Pancreas (tissue), 10 donors: Measurements from ENCODE around the gene WHRN. TPM values are rescaled to one million over a fixed set of nuclear protein-coding genes. Genes with fewer than 3 reads are reported as not detected.

Experiments
- ATAC-seq, 4 donors: fragments of 200-7000 bp; cut with Tn5 transposase; one replicate each; pipeline versions ENCODE4 v1.8.0 to v1.9.1; 2020; ENCODE audit warnings: mild to moderate bottlenecking in 4 of 4, moderate library complexity in 4 of 4
- DNase-seq, 6 donors: peaks; one replicate each; pipeline ENCODE4 v3.0.0-alpha.2; 2020
- FAIRE-seq: peaks from 2 replicates; lab custom pipeline; 2012; peaks lifted over from hg19 to GRCh38; lab: Jason Lieb, UNC
- H3K27ac ChIP-seq, 4 donors: fragments of 200-600 bp; sonication (generic); 1 replicate in 3 of 4; 2 replicates in 1 of 4; pipeline versions ENCODE4 v1.5.0 to v1.8.0; 2020
- H3K27me3 ChIP-seq, 4 donors: fragments of 200-600 bp; one replicate each; pipeline ENCODE4 v1.8.0; 2021
- H3K36me3 ChIP-seq, 3 donors: fragments of 200-600 bp; sonication (generic) in 1 of 3; one replicate each; pipeline versions ENCODE4 v1.5.0 to v1.8.0; 2020 to 2021
- H3K4me1 ChIP-seq, 3 donors: fragments of 200-600 bp; one replicate each; pipeline ENCODE4 v1.8.0; 2021
- H3K4me3 ChIP-seq, 4 donors: fragments of 200-600 bp; sonication (generic) in 2 of 4; one replicate each; pipeline versions ENCODE4 v1.5.0 to v1.8.0; 2020 to 2021
- H3K9me3 ChIP-seq, 4 donors: fragments of 200-600 bp; one replicate each; pipeline ENCODE4 v1.8.0; 2021
- whole genome bisulfite sequencing, 2 donors: extraction: QIAGEN DNeasy Blood & Tissue Kit; methylation state at CpG; one replicate each; pipeline ENCODE4 v1.1.7; 2013; 5-methylcytosine and 5-hydroxymethylcytosine counted together
- intact Hi-C, 3 donors: fragments of 100-400 bp; cut with DNase I; formaldehyde crosslinking; loops; one replicate each; pipeline versions ENCODE4 v1.11.1 to v1.14.2; 2022
- polyA plus RNA-seq, 2 donors: library from polyadenylated mRNA; stranded (reverse); fragments of 200-250 nt; gene quantifications; one replicate each; pipeline ENCODE4 v1.2.3, GENCODE V29; 2013
- total RNA-seq, 6 donors: library from RNA; stranded (reverse); fragmentation: NEBNext Ultra II Directional in 4 of 6; extraction: Animal tissue kit (Norgen Biotek cat#: 25700) in 4 of 6; gene quantifications; one replicate each; pipeline versions ENCODE4 v1.2.1 to v1.2.4, GENCODE V29; 2021 to 2023
- TF ChIP-seq, protein P1 (sequence below), 4 donors: fragments of 200-600 bp; sonication (generic) in 3 of 4; IDR thresholded peaks; one replicate each; pipeline versions ENCODE4 v1.5.0 to v1.8.0; 2021; ENCODE audit warnings: antibody characterized with exemption in 4 of 4
- donor health status: healthy with polysubstance abuse.
- donor health status: DM: no; HTN: no; CAD: no; lungs with moderate emphysema.
- donor health status: DM: no; HTN: no; CAD: no.
- donor health status: control.
- donor health status: control.
- donor health status: Bipolar disorder and iron deficiency.
- donor health status: DM: yes; HTN: yes; CAD: no.
- donor health status: DM: no; HTN: no; CAD: no.
- donor health status: DM: no; HTN: no; CAD: no.
- donor health status: DM: yes; HTN: yes; CAD: no.

Gene WHRN
- total and polyA plus RNA-seq, 8 donors: 6.7 to 32.2 (median 8.6) TPM

DNA sequence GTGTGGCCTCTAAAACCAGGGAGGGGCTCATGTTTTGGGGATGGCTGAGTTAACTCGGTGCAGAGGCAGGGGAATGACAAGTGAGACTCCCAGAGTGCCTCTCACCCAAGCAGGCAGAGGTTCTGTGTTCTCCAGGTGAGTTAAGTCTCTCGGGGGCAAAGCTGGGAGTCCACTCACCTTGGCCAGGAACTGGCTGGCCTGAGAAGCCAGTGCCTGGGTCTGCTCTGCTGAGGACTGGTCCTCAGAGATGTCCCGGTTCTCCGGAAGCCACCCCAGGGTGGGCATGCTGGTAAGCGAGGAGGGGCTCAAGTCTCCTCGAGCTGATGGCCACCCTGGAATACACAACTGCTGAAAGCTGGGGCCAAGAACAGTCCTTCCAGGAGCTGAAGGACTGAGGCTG is 137.9 kb downstream of the WHRN start:
- no peak for FAIRE-seq
- H3K9me3 ChIP-seq: no peaks in the 10 kb centered on the region
- intact Hi-C loops: no loop called here
- peaks cover 0 to 2% (median 0%) of the 10 kb centered on the region in 3 donors for H3K36me3 ChIP-seq
- 84% methylated on average over 6 of the region's 6 CpGs for WGBS, 2 donors
- TF ChIP-seq, protein P1, sequence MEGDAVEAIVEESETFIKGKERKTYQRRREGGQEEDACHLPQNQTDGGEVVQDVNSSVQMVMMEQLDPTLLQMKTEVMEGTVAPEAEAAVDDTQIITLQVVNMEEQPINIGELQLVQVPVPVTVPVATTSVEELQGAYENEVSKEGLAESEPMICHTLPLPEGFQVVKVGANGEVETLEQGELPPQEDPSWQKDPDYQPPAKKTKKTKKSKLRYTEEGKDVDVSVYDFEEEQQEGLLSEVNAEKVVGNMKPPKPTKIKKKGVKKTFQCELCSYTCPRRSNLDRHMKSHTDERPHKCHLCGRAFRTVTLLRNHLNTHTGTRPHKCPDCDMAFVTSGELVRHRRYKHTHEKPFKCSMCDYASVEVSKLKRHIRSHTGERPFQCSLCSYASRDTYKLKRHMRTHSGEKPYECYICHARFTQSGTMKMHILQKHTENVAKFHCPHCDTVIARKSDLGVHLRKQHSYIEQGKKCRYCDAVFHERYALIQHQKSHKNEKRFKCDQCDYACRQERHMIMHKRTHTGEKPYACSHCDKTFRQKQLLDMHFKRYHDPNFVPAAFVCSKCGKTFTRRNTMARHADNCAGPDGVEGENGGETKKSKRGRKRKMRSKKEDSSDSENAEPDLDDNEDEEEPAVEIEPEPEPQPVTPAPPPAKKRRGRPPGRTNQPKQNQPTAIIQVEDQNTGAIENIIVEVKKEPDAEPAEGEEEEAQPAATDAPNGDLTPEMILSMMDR (IDR thresholded peaks at IDR 0.05): no peak
- H3K27me3 ChIP-seq: no peaks in the 10 kb centered on the region
- DNase-seq: no peak
- H3K4me1 ChIP-seq: no peaks in the 10 kb centered on the region
- H3K27ac ChIP-seq: no peak overlapping the region
- H3K4me3 ChIP-seq: no peak overlapping the region
- ATAC-seq: no peak

DNA sequence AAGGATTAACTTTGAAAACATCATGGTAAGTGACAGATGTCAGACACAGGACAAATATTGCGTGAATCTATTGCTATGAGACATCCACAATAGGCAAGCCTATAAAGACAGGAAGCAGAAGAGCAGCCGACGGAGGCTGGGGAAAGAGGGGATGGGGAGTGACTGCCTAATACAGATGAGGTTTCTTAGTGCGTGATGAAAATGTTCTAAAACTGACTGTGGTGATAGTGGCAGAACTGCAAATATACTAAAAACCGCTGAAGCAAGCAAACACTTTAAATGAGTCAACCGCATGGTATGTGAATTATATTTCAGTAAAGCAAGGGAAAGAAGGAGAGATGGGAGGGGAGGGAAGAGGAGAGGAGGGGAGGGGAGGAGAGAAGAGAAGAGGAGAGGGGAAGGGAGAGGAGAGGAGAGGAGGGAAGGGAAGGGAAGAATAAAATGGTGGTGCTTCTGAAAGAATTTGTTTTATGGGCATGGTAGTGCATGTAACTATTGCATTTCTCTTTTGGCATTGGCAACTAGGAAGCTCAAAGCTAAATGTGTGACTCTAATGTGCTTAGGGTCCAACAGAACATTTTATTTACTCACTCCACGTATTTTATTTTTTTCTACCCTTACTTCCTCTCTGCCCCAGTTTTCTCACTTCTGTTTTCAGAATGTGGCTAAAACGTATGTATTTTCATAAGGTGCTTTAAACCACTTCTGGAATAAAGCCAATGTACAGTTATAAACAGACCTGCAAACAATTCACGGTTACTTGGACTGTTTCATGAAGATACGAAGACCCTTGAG is 138.7 kb downstream of the WHRN start:
- no peak for FAIRE-seq
- WGBS, 2 donors: 69 to 70% methylated on average over 10 of the region's 10 CpGs
- H3K36me3 ChIP-seq: peaks cover 0 to 2% (median 0%) of the 10 kb centered on the region in 3 donors
- DNase-seq: no peak
- peak in 3 of 4 donors; percentile 37 to 55 (median 40) for ATAC-seq
- TF ChIP-seq, protein P1 (IDR thresholded peaks at IDR 0.05): no peak
- H3K27ac ChIP-seq: peak overlapping the region in 1 of 4 donors; percentile 28
- H3K9me3 ChIP-seq: no peaks in the 10 kb centered on the region
- H3K27me3 ChIP-seq: no peaks in the 10 kb centered on the region
- H3K4me3 ChIP-seq: no peak overlapping the region
- H3K4me1 ChIP-seq: no peaks in the 10 kb centered on the region
- intact Hi-C loops: no loop called here

- no peaks in the 10 kb centered on the region for H3K4me1 ChIP-seq
These were observed 140.1 kb downstream of the WHRN start for GRCh38 chr9:114365194-114365593.

GRCh38 chr9:114364134-114365041 is 140.9 kb downstream of the WHRN start:
- DNase-seq (no peak), ATAC-seq (peak in 3 of 4 donors; percentile 12 to 49 (median 48)), FAIRE-seq (no peak)
- Histone ChIP-seq H3K4me3 (no peak overlapping the region), H3K9me3 (no peaks in the 10 kb centered on the region), H3K36me3 (peaks cover 0 to 14% (median 2%) of the 10 kb centered on the region in 3 donors), H3K4me1 (no peaks in the 10 kb centered on the region), H3K27ac (peak overlapping the region in 1 of 4 donors; percentile 30), H3K27me3 (no peaks in the 10 kb centered on the region)
- 63 to 65% methylated on average over 6 of the region's 6 CpGs for WGBS, 2 donors
- intact Hi-C loops: no loop called here
- TF ChIP-seq, protein P1 (IDR thresholded peaks at IDR 0.05): no peak

More at GRCh38 chr9:114365194-114365593, 140.1 kb downstream of the WHRN start:
- FAIRE-seq (no peak), ATAC-seq (no peak), DNase-seq (no peak)
- Histone ChIP-seq H3K27ac (peak overlapping the region in 1 of 4 donors; percentile 28), H3K4me3 (no peak overlapping the region), H3K27me3 (no peaks in the 10 kb centered on the region), H3K9me3 (no peaks in the 10 kb centered on the region), H3K36me3 (peaks cover 0 to 6% (median 2%) of the 10 kb centered on the region in 3 donors)
- TF ChIP-seq, protein P1 (IDR thresholded peaks at IDR 0.05): no peak
- WGBS, 2 donors: 90 to 94% methylated on average over 2 of the region's 2 CpGs
- intact Hi-C loops: no loop called here
